Endothelial cell (in vitro differentiated cells): ENCODE data around the gene CDC20B. TPM values are rescaled to one million over a fixed set of nuclear protein-coding genes. Genes with fewer than 3 reads are reported as not detected.

Source experiments
- DNase-seq: peaks from one replicate; pipeline ENCODE4 v3.0.0; 2021; ENCODE audit warnings: low spot score
- H3K27ac Mint-ChIP-seq: one replicate; pipeline ENCODE4 v1.8.0; 2021; ENCODE audit warnings: mixed read lengths, inconsistent platforms; ENCODE audit not compliant: unreplicated experiment
- H3K27me3 Mint-ChIP-seq: one replicate; pipeline ENCODE4 v1.8.0; 2021; ENCODE audit warnings: mild to moderate bottlenecking, moderate library complexity, mixed read lengths, inconsistent platforms; ENCODE audit not compliant: unreplicated experiment
- H3K36me3 Mint-ChIP-seq: one replicate; pipeline ENCODE4 v1.8.0; 2021; ENCODE audit warnings: mild to moderate bottlenecking, low read depth, mixed read lengths, inconsistent platforms; ENCODE audit not compliant: unreplicated experiment
- H3K4me1 Mint-ChIP-seq: one replicate; pipeline ENCODE4 v1.8.0; 2021; ENCODE audit warnings: mild to moderate bottlenecking, mixed read lengths, inconsistent platforms; ENCODE audit not compliant: unreplicated experiment
- H3K4me3 Mint-ChIP-seq: one replicate; pipeline ENCODE4 v1.8.0; 2021; ENCODE audit warnings: mild to moderate bottlenecking, mixed read lengths, inconsistent platforms; ENCODE audit not compliant: unreplicated experiment
- H3K9me3 Mint-ChIP-seq: one replicate; pipeline ENCODE4 v1.8.0; 2021; ENCODE audit warnings: mixed read lengths, inconsistent platforms; ENCODE audit not compliant: unreplicated experiment
- CTCF ChIP-seq: fragments of 200-600 bp; sonication (generic); IDR thresholded peaks from one replicate; pipeline ENCODE4 v1.5.0; 2021; ENCODE audit warnings: antibody characterized with exemption; ENCODE audit not compliant: unreplicated experiment
- total RNA-seq: library from RNA; stranded (reverse); fragmentation: NEBNext Ultra II Directional; extraction: Animal tissue kit (Norgen Biotek cat#: 25700); gene quantifications from one replicate; pipeline ENCODE4 v1.2.1, GENCODE V29; 2021; ENCODE audit not compliant: unreplicated experiment

CDC20B gene
- total RNA-seq, 1 donor from 2014 or later, result not detected

- Mint-ChIP-seq H3K27ac (no peak overlapping the region), H3K36me3 (no peaks in the 10 kb centered on the region), H3K9me3 (no peaks in the 10 kb centered on the region), H3K4me1 (no peaks in the 10 kb centered on the region), H3K4me3 (no peak overlapping the region), H3K27me3 (peaks cover 1% of the 10 kb centered on the region)
- no peak for DNase-seq
- TF ChIP-seq CTCF, result no peak
These were observed 30.9 kb downstream of the CDC20B start for GRCh38 chr5:55141945-55142690.

GRCh38 chr5:55140908-55141665, 31.9 kb downstream of the CDC20B start:
- no peaks in the 10 kb centered on the region for H3K9me3 Mint-ChIP-seq
- no peak overlapping the region for H3K27ac Mint-ChIP-seq
- H3K4me1 Mint-ChIP-seq, result no peaks in the 10 kb centered on the region
- no peak overlapping the region for H3K4me3 Mint-ChIP-seq
- no peak for DNase-seq
- H3K36me3 Mint-ChIP-seq, result no peaks in the 10 kb centered on the region
- no peak for TF ChIP-seq CTCF
- peaks cover 1% of the 10 kb centered on the region for H3K27me3 Mint-ChIP-seq

GRCh38 chr5:55136521-55136920, 36.5 kb downstream of the CDC20B start:
- no peaks in the 10 kb centered on the region for H3K27me3 Mint-ChIP-seq
- no peak for DNase-seq
- TF ChIP-seq CTCF, result no peak
- H3K4me1 Mint-ChIP-seq, result no peaks in the 10 kb centered on the region
- H3K4me3 Mint-ChIP-seq, result no peak overlapping the region
- no peaks in the 10 kb centered on the region for H3K36me3 Mint-ChIP-seq
- no peak overlapping the region for H3K27ac Mint-ChIP-seq
- no peaks in the 10 kb centered on the region for H3K9me3 Mint-ChIP-seq

- no peaks in the 10 kb centered on the region for H3K36me3 Mint-ChIP-seq
- no peak overlapping the region for H3K27ac Mint-ChIP-seq
- H3K27me3 Mint-ChIP-seq, result no peaks in the 10 kb centered on the region
- DNase-seq, result no peak
- no peak overlapping the region for H3K4me3 Mint-ChIP-seq
- H3K9me3 Mint-ChIP-seq, result no peaks in the 10 kb centered on the region
- no peaks in the 10 kb centered on the region for H3K4me1 Mint-ChIP-seq
- no peak for TF ChIP-seq CTCF
These were observed 38.8 kb downstream of the CDC20B start for GRCh38 chr5:55134053-55134722.
